CD4-positive, alpha-beta T cell treated with Interleukin-15 for 4 hours (primary cell): ENCODE data around the gene ADCY3.
"Not testable (repeated sequence)": the region's sequence is repeated elsewhere in the genome, so short reads cannot be mapped to it uniquely, and the experiment has no call there.

ENCODE experiments used
- DNase-seq: peaks from one replicate; pipeline ENCODE4 v3.0.0-alpha.2; 2020; ENCODE audit warnings: low spot score

Gene ADCY3

GRCh38 chr2:24809316-24810007 lies 110.6 kb downstream of the ADCY3 start:
- DNase-seq: no peak

GRCh38 chr2:24806661-24807036 lies 113.4 kb downstream of the ADCY3 start:
- no peak for DNase-seq

- not testable (repeated sequence) for DNase-seq
Measured at GRCh38 chr2:24805811-24806660, 114.0 kb downstream of the ADCY3 start.

- not testable (repeated sequence) for DNase-seq
Measured at GRCh38 chr2:24800487-24800886, 119.5 kb downstream of the ADCY3 start.

GRCh38 chr2:24797644-24798043 lies 122.4 kb downstream of the ADCY3 start:
- no peak for DNase-seq

- no peak for DNase-seq
Measured at GRCh38 chr2:24793761-24794435, 126.1 kb downstream of the ADCY3 start.

- peak; percentile 94 for DNase-seq
Measured at GRCh38 chr2:24792874-24793760, 126.9 kb downstream of the ADCY3 start, which contains the start of the genes CENPO and PTRHD1. Gene CENPO (plus strand): TSS chr2:24793425. CDS start chr2:24793920, 495 bp downstream. Gene PTRHD1 (minus strand): TSS chr2:24793391. CDS start chr2:24793377, 14 bp downstream.

- DNase-seq: no peak
Measured at GRCh38 chr2:24792542-24792873, 127.5 kb downstream of the ADCY3 start.

- DNase-seq: no peak
Measured at GRCh38 chr2:24791452-24791851, 128.6 kb downstream of the ADCY3 start.

GRCh38 chr2:24788816-24789215 lies 131.2 kb downstream of the ADCY3 start:
- no peak for DNase-seq

- DNase-seq: no peak
Measured at GRCh38 chr2:24787532-24787931, 132.5 kb downstream of the ADCY3 start.

- no peak for DNase-seq
Measured at GRCh38 chr2:24785671-24786321, 134.2 kb downstream of the ADCY3 start.

- no peak for DNase-seq
Measured at GRCh38 chr2:24783641-24784040, 136.4 kb downstream of the ADCY3 start.

GRCh38 chr2:24779116-24779515 lies 140.9 kb downstream of the ADCY3 start:
- DNase-seq: no peak

- DNase-seq: no peak
Measured at GRCh38 chr2:24774373-24774772, 145.7 kb downstream of the ADCY3 start.

GRCh38 chr2:24771764-24772586 lies 148.1 kb downstream of the ADCY3 start:
- no peak for DNase-seq

GRCh38 chr2:24771061-24771460 lies 149.0 kb downstream of the ADCY3 start:
- DNase-seq: no peak
